Measurements from ENCODE around the gene ZNF143.
"Not testable (repeated sequence)": the region's sequence is repeated elsewhere in the genome, so short reads cannot be mapped to it uniquely, and the experiment has no call there.

Gene ZNF143

DNA sequence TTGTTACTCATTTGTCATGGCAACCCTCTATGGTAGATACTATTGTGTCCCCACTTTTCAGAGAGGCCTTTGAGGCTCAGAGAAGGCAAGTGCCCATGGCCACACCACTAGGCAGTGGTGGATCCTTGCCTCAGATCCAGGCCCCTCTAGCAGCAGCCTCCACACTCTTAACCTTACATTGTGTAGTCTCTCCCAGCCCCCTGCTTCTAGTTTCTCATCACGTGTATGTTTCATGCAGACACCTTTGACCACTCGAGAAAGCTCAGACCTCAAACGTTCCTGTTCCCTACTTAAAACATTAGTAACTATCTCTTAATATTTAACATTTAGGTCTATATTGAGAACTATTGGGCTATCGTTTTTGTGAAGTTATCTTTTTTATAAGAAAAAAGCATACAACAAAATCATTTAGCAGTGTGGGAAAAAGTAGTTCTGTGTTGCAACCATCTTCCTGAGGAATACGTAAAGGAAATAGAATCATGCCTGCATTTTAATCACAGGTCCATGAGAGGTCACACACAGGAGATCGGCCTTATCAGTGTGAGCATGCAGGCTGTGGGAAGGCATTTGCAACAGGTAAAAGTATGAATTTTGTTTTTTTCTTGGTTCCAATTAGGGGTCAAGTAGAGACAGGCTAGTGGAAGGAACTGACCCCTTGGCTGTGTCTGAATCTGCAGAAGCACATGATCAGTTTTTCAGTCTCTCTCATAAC lies 35.1 kb downstream of the ZNF143 start:
- no peak for DNase-seq
- intact Hi-C loops (cut with DNase I): no loop called here

GRCh38 chr11:9498457-9499078 lies 37.8 kb downstream of the ZNF143 start:
- intact Hi-C loops (cut with DNase I): no loop called here
- DNase-seq: no peak

GRCh38 chr11:9506489-9507276 lies 45.9 kb downstream of the ZNF143 start:
- DNase-seq: peak in 8 of 10 donors; percentile 23 to 92 (median 71)
- intact Hi-C loops (cut with DNase I): loop anchor here (5.0 kb wide), 1 partner anchor 489 kb away; no protein-coding TSS in a partner anchor

DNA sequence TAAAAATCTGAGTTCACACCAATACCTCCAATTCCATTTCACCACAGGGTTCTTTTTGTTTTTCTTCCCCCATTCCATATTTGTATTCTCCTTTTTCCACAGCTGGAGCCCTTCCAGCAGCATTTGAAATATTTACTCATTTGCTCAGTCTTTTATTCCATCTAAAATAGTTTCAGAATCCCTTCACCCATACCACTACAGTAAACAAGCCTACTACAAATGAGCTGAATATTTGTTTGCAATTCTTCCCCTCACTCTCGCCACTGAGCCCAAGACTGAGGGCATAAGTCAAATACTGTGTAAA lies 46.4 kb downstream of the ZNF143 start:
- DNase-seq: no peak
- intact Hi-C loops (cut with DNase I): loop anchor here (5.0 kb wide), 1 partner anchor 490 kb away; no protein-coding TSS in a partner anchor

DNA sequence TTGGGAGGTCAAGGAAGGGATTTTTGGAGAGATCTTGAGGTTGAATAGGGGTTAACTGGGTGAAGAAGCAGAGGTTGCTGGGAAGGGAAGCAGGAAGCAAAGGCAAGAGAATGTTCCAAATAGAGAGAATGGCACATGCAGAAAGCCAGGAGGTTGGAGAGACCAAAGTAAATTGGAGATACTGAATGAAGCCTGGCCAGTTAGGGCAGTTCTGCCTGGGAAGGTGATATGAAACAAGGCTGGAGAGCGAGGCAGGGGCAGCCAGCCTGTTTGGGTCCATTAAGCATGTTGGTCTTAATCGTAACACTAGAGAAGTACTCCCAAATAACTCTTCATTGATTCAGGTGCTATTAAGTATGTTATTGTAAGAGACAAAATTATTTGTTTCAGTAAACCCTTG lies 48.2 kb downstream of the ZNF143 start:
- intact Hi-C loops (cut with DNase I): loop anchor here (5.0 kb wide), 1 partner anchor 492 kb away; no protein-coding TSS in a partner anchor
- DNase-seq: no peak

GRCh38 chr11:9512370-9513019 lies 51.7 kb downstream of the ZNF143 start:
- DNase-seq: no peak

DNA sequence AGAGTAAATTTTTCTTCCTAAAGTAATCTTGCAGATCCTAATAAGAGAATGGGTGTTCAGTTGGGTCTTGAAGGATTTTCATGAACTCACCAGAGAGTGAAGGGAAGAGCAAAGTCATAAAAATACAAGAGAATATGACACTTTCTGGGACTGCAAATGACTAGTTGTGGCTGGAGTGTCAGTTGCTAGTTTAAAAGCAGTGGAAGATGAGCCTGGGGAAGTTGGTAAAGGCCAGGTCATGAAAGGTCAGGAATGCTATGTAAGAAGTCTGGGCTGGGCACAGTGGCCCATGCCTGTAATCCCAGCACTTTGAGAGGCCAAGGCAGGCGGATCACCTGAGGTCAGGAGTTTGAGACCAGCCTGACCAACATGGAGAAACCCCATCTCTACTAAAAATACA lies 53.8 kb downstream of the ZNF143 start:
- DNase-seq; intact Hi-C loops (cut with DNase I): not testable (repeated sequence)

More at GRCh38 chr11:9512370-9513019, 51.7 kb downstream of the ZNF143 start:
- intact Hi-C loops (cut with DNase I): no loop called here

DNA sequence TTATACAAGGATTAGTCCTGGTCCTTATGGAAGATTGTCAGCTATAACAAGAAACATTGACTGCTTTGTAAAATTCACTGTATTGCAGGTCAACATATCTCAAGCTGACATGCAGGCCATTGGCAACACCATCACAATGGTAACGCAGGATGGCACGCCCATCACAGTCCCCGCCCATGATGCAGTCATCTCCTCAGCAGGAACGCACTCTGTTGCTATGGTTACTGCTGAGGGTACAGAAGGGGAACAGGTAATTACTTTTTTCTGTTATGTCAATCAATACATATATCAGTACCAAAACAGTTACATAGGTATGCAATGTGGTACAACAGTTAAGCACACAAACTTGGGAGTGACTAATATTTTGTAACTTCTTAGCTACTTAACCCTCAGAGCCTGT lies 55.3 kb downstream of the ZNF143 start:
- intact Hi-C loops (cut with DNase I): no loop called here
- no peak for DNase-seq

DNA sequence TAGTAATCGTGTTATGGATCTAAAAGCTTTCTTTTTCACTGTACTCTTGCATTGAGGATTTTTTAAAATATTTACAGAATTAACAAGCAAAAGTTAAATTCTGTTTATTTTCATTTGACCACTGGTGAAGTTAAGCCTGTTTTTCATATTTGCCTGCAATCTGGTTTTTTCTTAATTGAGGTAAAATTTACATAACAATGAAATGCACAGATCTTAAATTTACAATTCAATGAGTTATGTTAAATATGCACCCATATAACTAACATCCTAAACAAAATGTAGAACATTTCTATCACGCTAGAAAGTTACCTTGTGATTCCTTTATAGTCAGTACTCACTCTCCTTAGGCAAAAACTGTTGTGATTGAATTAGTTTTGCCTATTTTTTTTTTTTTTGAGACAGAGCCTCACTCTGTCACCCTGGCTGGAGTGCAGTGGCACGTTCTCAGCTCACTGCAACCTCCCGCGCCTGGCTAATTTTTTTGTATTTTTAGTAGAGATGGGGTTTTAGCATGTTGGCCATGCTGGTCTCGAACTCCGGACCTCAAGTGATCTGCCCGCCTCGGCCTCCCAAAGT lies 58.1 kb downstream of the ZNF143 start:
- intact Hi-C loops (cut with DNase I): no loop called here

DNA sequence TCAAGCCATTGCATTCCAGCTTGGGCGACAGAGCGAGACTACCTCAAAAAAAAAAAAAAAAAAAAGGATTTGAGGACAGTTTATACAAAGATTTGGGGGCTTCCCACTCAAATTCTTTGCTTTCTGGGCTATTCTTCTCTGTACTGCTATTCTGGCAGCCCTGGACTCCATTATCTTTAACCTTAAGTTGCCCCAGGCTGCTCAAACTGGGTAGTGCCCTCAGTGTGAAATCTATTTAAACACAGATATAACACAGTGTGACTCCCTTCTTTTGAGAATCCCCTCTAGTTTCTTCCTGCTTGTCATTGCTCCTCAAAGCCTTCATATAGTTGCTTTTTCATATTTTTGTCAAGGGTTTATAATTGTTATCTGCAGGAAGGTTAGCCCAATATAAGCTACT lies 63.2 kb downstream of the ZNF143 start:
- no peak for DNase-seq
- intact Hi-C loops (cut with DNase I): no loop called here

More for the DNA sequence above, 58.1 kb downstream of the ZNF143 start:
- no peak for DNase-seq

DNA sequence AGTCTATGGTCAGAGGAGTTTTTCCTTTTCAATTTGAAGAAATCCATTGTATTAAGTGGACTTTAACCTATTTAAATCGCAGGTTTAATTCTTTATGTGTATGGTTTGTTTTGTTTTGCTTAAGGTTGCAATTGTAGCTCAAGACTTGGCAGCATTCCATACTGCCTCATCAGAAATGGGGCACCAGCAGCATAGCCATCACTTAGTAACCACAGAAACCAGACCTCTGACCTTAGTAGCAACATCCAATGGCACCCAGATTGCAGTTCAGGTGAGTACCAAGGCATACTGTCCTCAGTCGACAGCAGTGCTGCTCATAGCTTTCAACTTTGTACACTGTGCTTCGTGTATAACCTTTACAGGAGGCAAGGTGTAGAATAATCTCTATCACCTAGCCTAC lies 64.3 kb downstream of the ZNF143 start:
- intact Hi-C loops (cut with DNase I): no loop called here
- DNase-seq: no peak

- intact Hi-C loops (cut with DNase I): no loop called here
- DNase-seq: no peak
Observed at GRCh38 chr11:9527481-9528135, 66.8 kb downstream of the ZNF143 start.

DNA sequence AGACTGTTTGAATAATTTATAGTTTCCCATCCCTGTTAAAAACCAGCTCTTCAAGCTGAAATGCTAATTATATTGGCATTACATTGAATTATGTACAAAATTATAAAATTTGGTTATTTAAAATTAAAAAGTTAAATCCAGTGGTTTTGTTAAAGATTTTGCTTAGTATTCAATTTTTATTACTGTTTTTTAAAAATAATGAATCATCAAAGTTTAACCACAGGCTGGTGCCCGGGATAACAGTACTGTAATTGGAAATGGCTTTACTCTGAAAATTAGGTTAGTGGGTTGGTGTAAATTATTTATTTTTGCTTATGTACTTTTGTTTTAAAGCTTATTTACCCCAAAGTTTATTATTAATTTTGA lies 67.3 kb downstream of the ZNF143 start:
- intact Hi-C loops (cut with DNase I): no loop called here
- no peak for DNase-seq

- no peak for DNase-seq
- intact Hi-C loops (cut with DNase I): no loop called here
Observed at GRCh38 chr11:9528573-9529333, 67.9 kb downstream of the ZNF143 start.

GRCh38 chr11:9529334-9529650 lies 68.5 kb downstream of the ZNF143 start:
- intact Hi-C loops (cut with DNase I): no loop called here
- DNase-seq: peak in 1 of 10 donors; percentile 70

DNA sequence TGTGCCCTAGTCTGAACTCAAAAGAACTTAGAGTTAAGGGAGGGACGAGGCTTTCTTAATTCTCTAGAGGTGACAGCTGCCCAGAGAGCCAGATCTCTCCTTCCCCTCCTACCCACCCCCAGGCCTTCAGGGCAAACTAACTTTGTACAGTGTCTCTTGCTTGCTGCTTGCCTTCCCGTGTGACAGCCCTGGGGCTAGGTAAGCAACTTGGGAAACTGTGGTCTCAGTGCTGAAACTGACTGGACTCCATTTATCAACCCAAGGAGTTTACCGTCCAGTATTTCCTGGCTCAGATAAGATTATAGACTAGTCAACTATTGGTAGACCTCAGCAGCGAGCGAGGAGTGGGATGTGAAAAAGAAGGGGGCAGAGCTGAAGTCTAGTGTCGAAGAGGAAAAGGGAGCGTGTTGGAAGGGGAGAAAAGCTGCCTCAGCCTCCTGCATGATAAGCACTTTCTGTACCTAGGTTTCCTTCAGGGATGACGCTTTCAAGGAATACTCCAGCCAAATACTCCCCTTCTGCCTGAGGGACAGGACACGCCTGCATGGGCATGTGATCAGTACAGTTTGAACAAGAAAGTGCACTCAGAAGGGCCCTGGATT lies 69.3 kb downstream of the ZNF143 start:
- DNase-seq: peak in 1 of 10 donors; percentile 22
- intact Hi-C loops (cut with DNase I): loop anchor here (10.0 kb wide), 1 partner anchor 215 kb away; no protein-coding TSS in a partner anchor

DNA sequence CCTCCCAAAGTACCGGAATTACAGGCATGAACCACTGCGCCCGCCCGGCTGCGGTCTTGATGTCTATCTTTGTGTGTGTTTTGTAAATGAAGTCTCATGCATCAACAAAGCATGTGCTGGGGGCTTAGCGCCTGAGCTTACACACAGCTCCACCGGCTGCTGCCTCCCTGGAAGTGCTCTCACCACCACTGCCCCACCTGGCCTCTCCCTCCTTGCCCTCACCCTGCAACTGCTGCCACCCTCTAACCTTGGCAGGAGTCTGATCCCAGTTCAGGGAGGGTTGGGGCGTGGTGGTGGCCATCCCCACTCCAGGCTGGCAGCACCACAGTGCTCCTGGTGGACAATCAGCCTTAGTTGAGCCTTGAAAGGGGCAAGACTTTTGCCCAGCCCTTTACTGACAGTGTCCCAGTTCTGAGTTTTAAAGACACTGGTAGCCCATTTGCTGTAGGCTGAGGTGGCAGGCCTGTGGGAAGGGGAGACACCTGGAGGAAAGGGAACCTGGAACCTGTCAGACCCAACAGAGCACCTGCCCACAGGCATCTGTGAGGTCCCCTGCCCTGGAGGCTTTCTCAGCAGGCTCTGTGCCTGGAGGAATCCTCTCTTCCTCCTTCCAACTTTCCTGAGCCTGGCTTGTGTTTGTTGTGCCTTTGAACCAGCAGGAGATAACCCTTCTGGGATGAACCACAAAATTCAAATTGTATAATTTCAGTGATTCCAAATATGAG lies 70.3 kb downstream of the ZNF143 start:
- intact Hi-C loops (cut with DNase I): loop anchor here (10.0 kb wide), 1 partner anchor 214 kb away; no protein-coding TSS in a partner anchor
- DNase-seq: peak in 1 of 10 donors; percentile 67

GRCh38 chr11:9533058-9533457 lies 72.2 kb downstream of the ZNF143 start:
- DNase-seq: no peak
- intact Hi-C loops (cut with DNase I): loop anchor here (10.0 kb wide), 1 partner anchor 212 kb away; no protein-coding TSS in a partner anchor
